Left ventricle myocardium superior (tissue), 1 donor: ENCODE measurements around the gene UTP3. TPM values are rescaled to one million over a fixed set of nuclear protein-coding genes. Genes with fewer than 3 reads are reported as not detected.

ENCODE experiments used
- ATAC-seq: fragments of 200-7000 bp; cut with Tn5 transposase; one replicate; pipeline ENCODE4 v1.9.1; 2020; ENCODE audit warnings: mild to moderate bottlenecking, moderate library complexity
- DNase-seq: peaks from one replicate; pipeline ENCODE4 v3.0.0-alpha.2; 2020
- intact Hi-C: fragments of 100-400 bp; cut with micrococcal nuclease; formaldehyde crosslinking; loops from one replicate; pipeline ENCODE4 v1.11.0; 2022
- total RNA-seq: library from RNA; stranded (reverse); fragmentation: NEBNext Ultra II Directional; extraction: Animal tissue kit (Norgen Biotek cat#: 25700); gene quantifications from one replicate; pipeline ENCODE4 v1.2.1, GENCODE V29; 2021
- donor health status: DM: no; HTN: yes; CAD: no; lungs with severe emphysema.

Gene UTP3
- total RNA-seq, 1 donor from 2014 or later, result 14.2 TPM

GRCh38 chr4:70739496-70740337 lies 51.4 kb downstream of the UTP3 start:
- intact Hi-C loops, result no loop called here
- no peak for ATAC-seq
- no peak for DNase-seq

Other genes with a start within 250 kb of the UTP3 start
- not detected for gene MUC7, start 216.3 kb upstream of the UTP3 start, total RNA-seq
- not detected for gene AMTN, start 170.0 kb upstream of the UTP3 start, total RNA-seq
- not detected for gene AMBN, start 96.3 kb upstream of the UTP3 start, total RNA-seq
- 1.9 TPM for gene ENAM, start 59.8 kb upstream of the UTP3 start, total RNA-seq
- 7.0 TPM for gene JCHAIN, start 22.0 kb upstream of the UTP3 start, total RNA-seq
- gene RUFY3, start 33.4 kb downstream of the UTP3 start, total RNA-seq, result 22.1 TPM
- gene GRSF1, start 151.4 kb downstream of the UTP3 start, total RNA-seq, result 105 TPM
- 18.4 TPM for gene MOB1B, start 213.8 kb downstream of the UTP3 start, total RNA-seq